DND-41 (cell line): ENCODE measurements around the gene ADAM33.

Experiments used
- ATAC-seq: fragments of 200-7000 bp; cut with Tn5 transposase; 3 replicates; pipeline ENCODE4 v1.9.1; 2021; ENCODE audit warnings: low read depth; ENCODE audit not compliant: insufficient read depth
- DNase-seq: peaks from one replicate; pipeline ENCODE4 v3.0.0-alpha.2; 2020
- H2AFZ ChIP-seq: 2 replicates; pipeline ENCODE4 v1.6.0; 2012; ENCODE audit warnings: low read depth, low read length
- H3K27ac ChIP-seq: 2 replicates; pipeline ENCODE4 v1.5.1; 2012; ENCODE audit warnings: low read length, inconsistent platforms
- H3K27me3 ChIP-seq: fragments of 200-600 bp; sonication (generic); 2 replicates; pipeline ENCODE4 v1.6.0; 2012; ENCODE audit warnings: low read length, mild to moderate bottlenecking, inconsistent platforms; ENCODE audit not compliant: insufficient read depth, poor library complexity
- H3K36me3 ChIP-seq: 2 replicates; pipeline ENCODE4 v1.5.1; 2012; ENCODE audit warnings: low read length, inconsistent platforms; ENCODE audit not compliant: insufficient read depth
- H3K4me1 ChIP-seq: 2 replicates; pipeline ENCODE4 v1.5.1; 2012; ENCODE audit warnings: mild to moderate bottlenecking, low read length; ENCODE audit not compliant: insufficient read depth
- H3K4me2 ChIP-seq: 2 replicates; pipeline ENCODE4 v1.6.0; 2012; ENCODE audit warnings: mild to moderate bottlenecking, moderate library complexity, low read length, inconsistent platforms; ENCODE audit not compliant: insufficient read depth
- H3K4me3 ChIP-seq, 2 experiments: fragments of 200-600 bp in 1 of 2; shearing (Covaris generic) in 1 of 2; 2 replicates each; pipeline ENCODE4 v1.5.1; 2012 to 2016; ENCODE audit warnings: inconsistent platforms in 2 of 2, low read length in 2 of 2, mild to moderate bottlenecking in 2 of 2, low read depth in 1 of 2, moderate library complexity in 1 of 2
- H3K79me2 ChIP-seq: 2 replicates; pipeline ENCODE4 v1.6.0; 2012; ENCODE audit warnings: low read length, inconsistent platforms; ENCODE audit not compliant: insufficient read depth
- H3K9ac ChIP-seq: 2 replicates; pipeline ENCODE4 v1.6.0; 2012; ENCODE audit warnings: low read depth, mild to moderate bottlenecking, inconsistent platforms, low read length, moderate library complexity
- H3K9me3 ChIP-seq: 2 replicates; pipeline ENCODE4 v1.5.1; 2012; ENCODE audit warnings: low read length, moderate library complexity, mild to moderate bottlenecking, inconsistent platforms; ENCODE audit not compliant: insufficient read depth, severe bottlenecking
- H4K20me1 ChIP-seq: 2 replicates; pipeline ENCODE4 v1.6.0; 2012; ENCODE audit warnings: low read length; ENCODE audit not compliant: insufficient read depth
- CTCF ChIP-seq: IDR thresholded peaks from 2 replicates; pipeline ENCODE4 v1.5.1; 2012; ENCODE audit warnings: borderline replicate concordance, low read length, moderate library complexity, mild to moderate bottlenecking; ENCODE audit not compliant: poor library complexity, severe bottlenecking; ENCODE audit errors: extremely low read depth
- EZH2 ChIP-seq: IDR thresholded peaks from 3 replicates; pipeline ENCODE4 v1.6.1; 2012; ENCODE audit warnings: borderline replicate concordance, low read depth, mild to moderate bottlenecking, moderate library complexity, low read length, inconsistent platforms; ENCODE audit not compliant: severe bottlenecking

The ADAM33 gene

GRCh38 chr20:3707508-3707899 is 25.7 kb upstream of the ADAM33 start:
- Histone ChIP-seq H3K36me3 (no peaks in the 10 kb centered on the region), H3K27ac (no peak overlapping the region), H2AFZ (no peak overlapping the region), H3K4me2 (no peak overlapping the region), H3K27me3 (no peaks in the 10 kb centered on the region), H3K79me2 (no peaks in the 10 kb centered on the region), H3K9ac (no peak overlapping the region), H3K4me1 (0 out of 2 replicates have a peak, but pooled peaks cover 2% of the 10 kb centered on the region), H3K9me3 (no peaks in the 10 kb centered on the region), H4K20me1 (peaks cover 10% of the 10 kb centered on the region; the same call in 1 of the 2 replicates), H3K4me3 (no peak overlapping the region)
- DNase-seq (no peak), ATAC-seq (no peak)
- TF ChIP-seq EZH2 (no peak), CTCF (no peak)

- no peak overlapping the region for H3K4me2 ChIP-seq
Observed at GRCh38 chr20:3706774-3707507, 25.1 kb upstream of the ADAM33 start.

GRCh38 chr20:3705970-3706739 is 24.3 kb upstream of the ADAM33 start:
- H3K27ac ChIP-seq = no peak overlapping the region
- no peak overlapping the region for H3K9ac ChIP-seq

More at GRCh38 chr20:3706774-3707507, 25.1 kb upstream of the ADAM33 start:
- Histone ChIP-seq H3K27me3 (no peaks in the 10 kb centered on the region), H4K20me1 (peaks cover 10% of the 10 kb centered on the region; the same call in 1 of the 2 replicates), H3K4me1 (0 out of 2 replicates have a peak, but pooled peaks cover 2% of the 10 kb centered on the region), H2AFZ (no peak overlapping the region), H3K4me3 (no peak overlapping the region), H3K9me3 (no peaks in the 10 kb centered on the region), H3K79me2 (no peaks in the 10 kb centered on the region), H3K27ac (no peak overlapping the region), H3K9ac (no peak overlapping the region), H3K36me3 (no peaks in the 10 kb centered on the region)
- DNase-seq (no peak), ATAC-seq (no peak)
- TF ChIP-seq CTCF (no peak), EZH2 (no peak)

More at GRCh38 chr20:3705970-3706739, 24.3 kb upstream of the ADAM33 start:
- Histone ChIP-seq H3K4me1 (0 out of 2 replicates have a peak, but pooled peaks cover 2% of the 10 kb centered on the region), H3K9me3 (no peaks in the 10 kb centered on the region), H4K20me1 (peaks cover 10% of the 10 kb centered on the region; the same call in 1 of the 2 replicates), H2AFZ (no peak overlapping the region), H3K36me3 (no peaks in the 10 kb centered on the region), H3K79me2 (no peaks in the 10 kb centered on the region), H3K27me3 (no peaks in the 10 kb centered on the region), H3K4me2 (no peak overlapping the region), H3K4me3 (no peak overlapping the region)
- TF ChIP-seq EZH2 (no peak), CTCF (no peak)
- ATAC-seq (no peak), DNase-seq (no peak)
